PFSK-1 (cell line): Measurements from ENCODE around the gene BET1. TPM values are rescaled to one million over a fixed set of nuclear protein-coding genes. Genes with fewer than 3 reads are reported as not detected.

Experiments
- FOXP2 ChIP-seq: optimal IDR thresholded peaks from 2 replicates; pipeline ENCODE3; 2011; ENCODE audit warnings: borderline replicate concordance, control low read depth, inconsistent platforms; ENCODE audit not compliant: insufficient read depth; ENCODE audit errors: extremely low read length, extremely low read depth
- POLR2AphosphoS5 ChIP-seq: IDR thresholded peaks from 2 replicates; pipeline ENCODE4 v1.6.1; 2012; ENCODE audit warnings: low read depth, mild to moderate bottlenecking, control low read depth, low read length, moderate library complexity
- SIN3A ChIP-seq: IDR thresholded peaks from 2 replicates; pipeline ENCODE4 v1.6.1; 2012; ENCODE audit warnings: mild to moderate bottlenecking, low read length, moderate library complexity, borderline replicate concordance; ENCODE audit not compliant: insufficient read depth
- TAF1 ChIP-seq: IDR thresholded peaks from 2 replicates; pipeline ENCODE4 v1.6.1; 2012; ENCODE audit warnings: low read length, control low read depth, borderline replicate concordance; ENCODE audit not compliant: insufficient read depth
- polyA plus RNA-seq: library from polyadenylated mRNA; unstranded; fragments of >200 nt; gene quantifications from one replicate; pipeline ENCODE4 v1.2.1, GENCODE V29; 2012; ENCODE audit warnings: low read depth, missing spikeins; ENCODE audit not compliant: insufficient read length
- TF ChIP-seq, protein P1 (sequence below), 2 experiments: IDR thresholded peaks; 2 replicates each; pipeline versions ENCODE4 v1.6.1 to v1.8.0; 2011 to 2012; ENCODE audit warnings: low read depth in 2 of 2, low read length in 2 of 2, control low read depth in 1 of 2, inconsistent platforms in 1 of 2, mild to moderate bottlenecking in 1 of 2, moderate library complexity in 1 of 2; ENCODE audit not compliant: insufficient read depth in 1 of 2

BET1 gene
- polyA plus RNA-seq: 16.4 TPM

DNA sequence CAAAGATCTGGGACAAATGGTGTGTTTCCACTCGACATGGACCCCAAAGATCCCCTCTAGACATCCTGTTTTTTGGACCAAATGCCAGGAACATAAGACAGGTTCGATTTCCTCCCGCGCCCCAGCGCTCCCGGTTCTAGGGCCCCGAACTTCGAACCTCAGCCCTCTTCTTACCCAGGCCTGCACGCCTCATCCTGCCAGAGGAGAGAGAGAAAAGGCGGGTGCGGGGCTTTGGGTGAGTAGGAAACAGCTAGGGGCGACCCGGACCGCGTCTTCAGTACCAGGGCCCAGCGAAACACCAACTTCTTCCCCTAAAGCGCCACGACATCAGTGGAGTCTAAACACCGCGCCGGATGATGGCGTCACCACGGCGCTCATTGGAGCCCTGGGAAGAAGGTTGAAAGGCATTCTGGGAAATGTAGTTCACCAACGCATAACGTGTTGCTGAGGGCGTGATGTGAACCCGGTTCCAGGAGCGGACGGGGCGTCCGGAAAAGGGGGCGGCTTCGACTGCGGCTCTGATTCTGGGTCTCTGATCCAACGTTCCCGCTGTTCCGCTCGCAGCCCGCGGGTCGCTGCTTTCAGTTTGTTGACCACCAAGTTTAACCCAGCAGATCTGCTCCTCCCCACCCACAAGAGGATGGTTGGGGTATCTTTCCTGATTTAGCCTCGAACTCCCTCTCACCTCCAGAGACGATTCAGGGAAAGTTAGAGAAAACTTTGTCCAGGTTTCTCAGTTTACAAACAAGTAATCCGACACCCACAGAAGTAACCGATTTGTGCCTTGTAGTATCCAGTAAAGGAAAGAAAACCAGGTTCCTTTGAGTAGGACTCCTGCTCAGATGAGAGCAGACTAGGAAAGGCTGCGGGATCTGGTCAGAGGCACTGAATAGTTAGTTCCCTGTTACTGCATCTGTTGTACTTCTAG is at the start of gene BET1:
Gene BET1, minus strand, starts transcription at position 332 of the 928 bp plus-strand sequence. Its CDS starts 139 bp downstream, at position 193.
- 0 out of 2 replicates have a peak, but pooled peaks have one; percentile 34 for TF ChIP-seq SIN3A
- peak; percentile 79 for TF ChIP-seq POLR2AphosphoS5
- no peak for TF ChIP-seq FOXP2
- TF ChIP-seq, protein P1, sequence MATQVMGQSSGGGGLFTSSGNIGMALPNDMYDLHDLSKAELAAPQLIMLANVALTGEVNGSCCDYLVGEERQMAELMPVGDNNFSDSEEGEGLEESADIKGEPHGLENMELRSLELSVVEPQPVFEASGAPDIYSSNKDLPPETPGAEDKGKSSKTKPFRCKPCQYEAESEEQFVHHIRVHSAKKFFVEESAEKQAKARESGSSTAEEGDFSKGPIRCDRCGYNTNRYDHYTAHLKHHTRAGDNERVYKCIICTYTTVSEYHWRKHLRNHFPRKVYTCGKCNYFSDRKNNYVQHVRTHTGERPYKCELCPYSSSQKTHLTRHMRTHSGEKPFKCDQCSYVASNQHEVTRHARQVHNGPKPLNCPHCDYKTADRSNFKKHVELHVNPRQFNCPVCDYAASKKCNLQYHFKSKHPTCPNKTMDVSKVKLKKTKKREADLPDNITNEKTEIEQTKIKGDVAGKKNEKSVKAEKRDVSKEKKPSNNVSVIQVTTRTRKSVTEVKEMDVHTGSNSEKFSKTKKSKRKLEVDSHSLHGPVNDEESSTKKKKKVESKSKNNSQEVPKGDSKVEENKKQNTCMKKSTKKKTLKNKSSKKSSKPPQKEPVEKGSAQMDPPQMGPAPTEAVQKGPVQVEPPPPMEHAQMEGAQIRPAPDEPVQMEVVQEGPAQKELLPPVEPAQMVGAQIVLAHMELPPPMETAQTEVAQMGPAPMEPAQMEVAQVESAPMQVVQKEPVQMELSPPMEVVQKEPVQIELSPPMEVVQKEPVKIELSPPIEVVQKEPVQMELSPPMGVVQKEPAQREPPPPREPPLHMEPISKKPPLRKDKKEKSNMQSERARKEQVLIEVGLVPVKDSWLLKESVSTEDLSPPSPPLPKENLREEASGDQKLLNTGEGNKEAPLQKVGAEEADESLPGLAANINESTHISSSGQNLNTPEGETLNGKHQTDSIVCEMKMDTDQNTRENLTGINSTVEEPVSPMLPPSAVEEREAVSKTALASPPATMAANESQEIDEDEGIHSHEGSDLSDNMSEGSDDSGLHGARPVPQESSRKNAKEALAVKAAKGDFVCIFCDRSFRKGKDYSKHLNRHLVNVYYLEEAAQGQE (IDR thresholded peaks at IDR 0.05; ENCODE audit: insufficient read depth in 1 of 2, low read depth in 2 of 2, low read length in 2 of 2): no peak

- TF ChIP-seq SIN3A: no peak
- TF ChIP-seq FOXP2: no peak
- TF ChIP-seq POLR2AphosphoS5: no peak
- TF ChIP-seq TAF1: no peak
- TF ChIP-seq, protein P1 (IDR thresholded peaks at IDR 0.05; ENCODE audit: insufficient read depth in 1 of 2, low read depth in 2 of 2, low read length in 2 of 2): no peak
These were observed 49.4 kb upstream of the BET1 start for GRCh38 chr7:94053532-94053931.

DNA sequence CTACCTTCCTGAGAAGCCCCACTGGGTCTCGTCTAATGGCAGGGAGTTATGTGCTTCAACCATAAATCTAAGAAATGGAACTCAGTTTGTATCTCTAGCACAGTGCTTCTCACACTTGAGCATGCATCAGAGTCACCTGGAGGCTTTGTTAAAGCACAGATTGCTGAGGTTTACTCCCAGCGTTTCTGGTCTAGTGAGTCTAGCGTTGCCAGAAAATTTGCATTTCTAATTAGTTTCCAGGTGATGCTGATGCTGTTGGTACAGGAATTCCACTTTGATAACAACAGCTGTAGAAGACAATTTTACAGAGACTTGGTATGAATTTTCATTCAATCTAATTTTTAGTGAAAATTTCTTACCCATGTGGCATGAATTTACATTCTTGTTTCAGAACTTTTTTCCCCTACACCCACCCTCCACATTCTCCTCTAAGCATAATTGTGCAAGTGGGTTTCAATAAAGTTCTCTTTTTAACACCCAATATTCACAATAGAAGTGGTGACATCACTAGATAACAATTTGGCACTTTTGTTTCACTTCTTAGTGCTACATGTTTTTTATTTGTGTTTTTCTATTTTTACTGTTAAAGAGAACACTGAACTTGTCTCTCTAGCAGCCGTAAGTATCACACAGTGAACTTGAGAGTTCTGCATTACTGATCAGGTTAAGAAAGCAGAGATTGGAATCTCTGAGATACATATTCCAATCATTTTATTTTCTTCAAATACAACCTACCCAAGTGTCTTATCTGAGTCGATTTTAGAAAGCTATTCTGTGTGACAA is 48.4 kb upstream of the BET1 start:
- TF ChIP-seq, protein P1 (IDR thresholded peaks at IDR 0.05; ENCODE audit: insufficient read depth in 1 of 2, low read depth in 2 of 2, low read length in 2 of 2): no peak
- TF ChIP-seq TAF1: no peak
- no peak for TF ChIP-seq POLR2AphosphoS5
- TF ChIP-seq FOXP2: no peak
- TF ChIP-seq SIN3A: no peak

DNA sequence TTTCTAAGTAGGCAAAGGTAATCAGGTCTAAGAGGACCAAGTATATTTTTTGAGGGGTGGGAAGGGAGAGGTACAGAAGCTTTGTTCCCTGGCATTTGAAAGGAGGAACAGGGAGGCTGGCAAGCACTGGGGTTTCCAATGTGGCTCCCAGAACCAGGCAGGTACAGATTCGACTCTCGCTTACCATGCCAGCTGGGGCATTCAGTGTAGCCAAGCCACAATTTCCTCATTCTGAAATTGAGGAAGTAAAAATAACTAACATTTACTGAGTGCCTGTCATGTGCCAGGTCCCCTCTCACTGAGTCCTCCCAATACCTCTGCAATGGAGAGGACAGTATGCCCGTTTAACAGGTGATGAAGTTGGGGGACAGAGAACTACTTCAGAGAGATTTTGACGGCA is 45.9 kb upstream of the BET1 start:
- no peak for TF ChIP-seq SIN3A
- no peak for TF ChIP-seq FOXP2
- TF ChIP-seq POLR2AphosphoS5: no peak
- TF ChIP-seq TAF1: no peak
- TF ChIP-seq, protein P1 (IDR thresholded peaks at IDR 0.05; ENCODE audit: insufficient read depth in 1 of 2, low read depth in 2 of 2, low read length in 2 of 2): no peak
